SHP77 (cell line): Measurements from ENCODE around the gene SCYGR4.
"Not testable (repeated sequence)": the region's sequence is repeated elsewhere in the genome, so short reads cannot be mapped to it uniquely, and the experiment has no call there.

Experiments used
- DNase-seq, 2 experiments: peaks; one replicate each; lab custom pipeline; 2025; lab: John Stamatoyannopoulos, UW

SCYGR4 gene

GRCh38 chr2:227666631-227667170 lies 49.4 kb downstream of the SCYGR4 start, which contains the start of gene SCYGR5:
SCYGR5 (plus strand) TSS chr2:227666804; CDS start chr2:227666804, 0 bp downstream.
- DNase-seq, result not testable (repeated sequence)
